MM.1S (cell line): Measurements from ENCODE around the gene APAF1.

Experiments
- DNase-seq: peaks from one replicate; pipeline ENCODE4 v3.0.0-alpha.2; 2015
- H2AFZ ChIP-seq: fragments of 300-600 bp; sonication (generic); 2 replicates; pipeline ENCODE4 v1.6.0; 2016; ENCODE audit warnings: antibody characterized with exemption, low read length
- H3F3A ChIP-seq: fragments of 300-600 bp; sonication (generic); 2 replicates; pipeline ENCODE4 v1.6.1; 2016; ENCODE audit warnings: mild to moderate bottlenecking, antibody characterized with exemption, low read length, moderate library complexity, mixed read lengths; ENCODE audit not compliant: insufficient read depth
- H3K27ac ChIP-seq: fragments of 300-600 bp; sonication (generic); 2 replicates; pipeline ENCODE4 v1.5.1; 2016; ENCODE audit warnings: mild to moderate bottlenecking, low read length
- H3K27me3 ChIP-seq: fragments of 300-600 bp; sonication (generic); replicated peaks from 2 replicates; pipeline ENCODE4 v1.6.0; 2016; ENCODE audit warnings: low read length; ENCODE audit not compliant: insufficient read depth
- H3K36me3 ChIP-seq: fragments of 300-600 bp; sonication (generic); replicated peaks from 2 replicates; pipeline ENCODE4 v1.6.1; 2016; ENCODE audit warnings: mild to moderate bottlenecking, low read length, mixed read lengths; ENCODE audit not compliant: insufficient read depth
- H3K4me1 ChIP-seq: fragments of 300-600 bp; sonication (generic); 2 replicates; pipeline ENCODE4 v1.6.1; 2016; ENCODE audit warnings: low read length, mixed read lengths
- H3K4me2 ChIP-seq: fragments of 300-600 bp; sonication (generic); 2 replicates; pipeline ENCODE4 v1.6.0; 2016; ENCODE audit warnings: low read depth, low read length
- H3K4me3 ChIP-seq: fragments of 300-600 bp; sonication (generic); 2 replicates; pipeline ENCODE4 v1.5.1; 2016; ENCODE audit warnings: low read length, mixed read lengths
- H3K79me2 ChIP-seq: fragments of 300-600 bp; sonication (generic); 2 replicates; pipeline ENCODE4 v1.6.1; 2016; ENCODE audit warnings: mixed run types, low read length, mixed read lengths
- H3K9ac ChIP-seq: fragments of 300-600 bp; sonication (generic); 2 replicates; pipeline ENCODE4 v1.6.1; 2016; ENCODE audit warnings: low read length, mixed read lengths
- H3K9me2 ChIP-seq: fragments of 300-600 bp; sonication (generic); replicated peaks from 2 replicates; pipeline ENCODE4 v1.6.1; 2016; ENCODE audit warnings: mild to moderate bottlenecking, low read length, mixed read lengths; ENCODE audit not compliant: insufficient read depth
- H3K9me3 ChIP-seq: fragments of 300-600 bp; sonication (generic); replicated peaks from 2 replicates; pipeline ENCODE4 v1.6.1; 2016; ENCODE audit warnings: mild to moderate bottlenecking, low read length, mixed read lengths; ENCODE audit not compliant: insufficient read depth
- H4K20me1 ChIP-seq: fragments of 300-600 bp; sonication (generic); 2 replicates; pipeline ENCODE4 v1.6.1; 2016; ENCODE audit warnings: mild to moderate bottlenecking, low read length, moderate library complexity, mixed read lengths; ENCODE audit not compliant: insufficient read depth
- EZH2 ChIP-seq: fragments of 300-600 bp; sonication (generic); optimal IDR thresholded peaks from 2 replicates; pipeline ENCODE3; 2017; ENCODE audit warnings: low read depth, mild to moderate bottlenecking, antibody characterized with exemption, low read length, mixed read lengths
- EZH2phosphoT487 ChIP-seq: fragments of 300-600 bp; sonication (generic); IDR thresholded peaks from 2 replicates; pipeline ENCODE4 v1.6.1; 2018; ENCODE audit warnings: antibody characterized with exemption, low read length
- TF ChIP-seq, protein P1 (sequence below): fragments of 300-600 bp; sonication (generic); IDR thresholded peaks from 2 replicates; pipeline ENCODE4 v1.5.1; 2016; ENCODE audit warnings: antibody characterized with exemption, low read length, mixed read lengths

APAF1 gene

DNA sequence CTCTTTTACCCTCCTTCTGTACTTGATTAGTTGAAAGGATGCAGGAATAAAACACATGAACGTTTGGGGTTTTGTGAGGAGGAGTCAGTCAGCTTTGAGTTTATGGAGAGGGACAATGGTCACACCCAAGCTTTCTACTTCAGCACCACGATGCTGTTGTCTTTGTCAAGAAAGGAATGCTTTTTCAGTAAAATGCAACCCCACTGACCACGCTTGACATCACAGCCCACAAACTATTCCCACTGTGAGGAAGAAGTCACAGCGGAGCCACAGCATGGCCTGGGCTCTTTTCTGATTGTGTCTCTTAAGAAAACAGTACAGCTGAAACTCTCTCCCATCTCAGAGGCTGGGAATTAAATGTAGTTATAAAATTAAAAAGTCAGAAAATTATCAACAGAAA, 135.2 kb downstream of the APAF1 start:
- Histone ChIP-seq H4K20me1 (no peaks in the 10 kb centered on the region), H3K36me3 (no peaks in the 10 kb centered on the region), H3K9me3 (no peaks in the 10 kb centered on the region), H3K27ac (no peak overlapping the region), H3K9ac (no peak overlapping the region), H2AFZ (no peak overlapping the region), H3K4me3 (no peak overlapping the region), H3K9me2 (0 out of 2 replicates have a peak, but pooled peaks cover 3% of the 10 kb centered on the region), H3F3A (no peaks in the 10 kb centered on the region), H3K4me1 (no peaks in the 10 kb centered on the region), H3K27me3 (no peaks in the 10 kb centered on the region), H3K4me2 (no peak overlapping the region), H3K79me2 (no peaks in the 10 kb centered on the region)
- TF ChIP-seq, protein P1, sequence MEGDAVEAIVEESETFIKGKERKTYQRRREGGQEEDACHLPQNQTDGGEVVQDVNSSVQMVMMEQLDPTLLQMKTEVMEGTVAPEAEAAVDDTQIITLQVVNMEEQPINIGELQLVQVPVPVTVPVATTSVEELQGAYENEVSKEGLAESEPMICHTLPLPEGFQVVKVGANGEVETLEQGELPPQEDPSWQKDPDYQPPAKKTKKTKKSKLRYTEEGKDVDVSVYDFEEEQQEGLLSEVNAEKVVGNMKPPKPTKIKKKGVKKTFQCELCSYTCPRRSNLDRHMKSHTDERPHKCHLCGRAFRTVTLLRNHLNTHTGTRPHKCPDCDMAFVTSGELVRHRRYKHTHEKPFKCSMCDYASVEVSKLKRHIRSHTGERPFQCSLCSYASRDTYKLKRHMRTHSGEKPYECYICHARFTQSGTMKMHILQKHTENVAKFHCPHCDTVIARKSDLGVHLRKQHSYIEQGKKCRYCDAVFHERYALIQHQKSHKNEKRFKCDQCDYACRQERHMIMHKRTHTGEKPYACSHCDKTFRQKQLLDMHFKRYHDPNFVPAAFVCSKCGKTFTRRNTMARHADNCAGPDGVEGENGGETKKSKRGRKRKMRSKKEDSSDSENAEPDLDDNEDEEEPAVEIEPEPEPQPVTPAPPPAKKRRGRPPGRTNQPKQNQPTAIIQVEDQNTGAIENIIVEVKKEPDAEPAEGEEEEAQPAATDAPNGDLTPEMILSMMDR, result no peak
- TF ChIP-seq EZH2phosphoT487 (no peak), EZH2 (no peak)
- no peak for DNase-seq

DNA sequence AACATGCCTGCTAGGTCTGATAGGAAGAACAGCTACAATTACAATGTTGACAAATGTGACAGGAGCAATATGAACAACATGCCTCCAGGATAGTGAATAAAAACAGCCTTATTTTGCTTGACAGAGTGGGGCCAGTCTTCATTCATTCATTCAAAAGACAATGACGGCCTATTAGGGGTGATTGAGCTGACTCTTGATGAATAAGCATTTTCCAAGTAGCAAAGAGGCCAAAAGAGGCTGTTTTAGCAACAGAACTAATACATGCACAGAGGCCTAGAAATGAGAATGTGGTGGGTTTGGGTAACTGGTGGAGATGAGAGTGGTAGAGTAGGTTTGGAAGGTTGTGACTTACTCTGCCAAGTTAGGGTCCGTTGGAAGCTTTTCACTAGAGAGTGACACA, 138.3 kb downstream of the APAF1 start:
- no peaks in the 10 kb centered on the region for H3K9me3 ChIP-seq
- H3K36me3 ChIP-seq, result no peaks in the 10 kb centered on the region
- DNase-seq, result no peak
- H3K9ac ChIP-seq, result no peak overlapping the region
- no peak overlapping the region for H3K4me2 ChIP-seq
- H3K4me1 ChIP-seq, result no peaks in the 10 kb centered on the region
- H3K27ac ChIP-seq, result no peak overlapping the region
- no peaks in the 10 kb centered on the region for H3K27me3 ChIP-seq
- no peaks in the 10 kb centered on the region for H3F3A ChIP-seq
- no peak overlapping the region for H2AFZ ChIP-seq
- H3K4me3 ChIP-seq, result no peak overlapping the region
- H3K9me2 ChIP-seq, result 0 out of 2 replicates have a peak, but pooled peaks cover 3% of the 10 kb centered on the region
- no peaks in the 10 kb centered on the region for H3K79me2 ChIP-seq
- no peaks in the 10 kb centered on the region for H4K20me1 ChIP-seq
- no peak for TF ChIP-seq EZH2phosphoT487
- no peak for TF ChIP-seq EZH2
- TF ChIP-seq, protein P1, result no peak
